SH-SY5Y (cell line): ENCODE results near the gene DNER.

Experiments used
- GATA2 ChIP-seq: IDR thresholded peaks from 2 replicates; pipeline ENCODE4 v1.6.1; 2011; ENCODE audit warnings: mild to moderate bottlenecking, low read depth, low read length
- GATA3 ChIP-seq: IDR thresholded peaks from 2 replicates; pipeline ENCODE4 v1.6.1; 2011; ENCODE audit warnings: low read depth, mild to moderate bottlenecking, low read length, moderate library complexity

- TF ChIP-seq GATA2 (no peak), GATA3 (no peak)
Measured at GRCh38 chr2:229375251-229375650, 339.1 kb downstream of the DNER start.
